Nephron progenitor cell (in vitro differentiated cells): Measurements from ENCODE around the gene ZNF814.
"Not testable (repeated sequence)": the region's sequence is repeated elsewhere in the genome, so short reads cannot be mapped to it uniquely, and the experiment has no call there.

Experiments
- DNase-seq: peaks from one replicate; pipeline ENCODE4 v3.0.0; 2021
- H3K27ac Mint-ChIP-seq: 2 replicates; pipeline ENCODE4 v1.8.0; 2021; ENCODE audit warnings: mild to moderate bottlenecking, moderate library complexity, mixed read lengths
- H3K27me3 Mint-ChIP-seq: 2 replicates; pipeline ENCODE4 v1.8.0; 2021; ENCODE audit warnings: mild to moderate bottlenecking, low read depth, mixed read lengths; ENCODE audit not compliant: poor library complexity
- H3K36me3 Mint-ChIP-seq: 2 replicates; pipeline ENCODE4 v1.8.0; 2021; ENCODE audit warnings: low read depth, mixed read lengths
- H3K4me1 Mint-ChIP-seq: 2 replicates; pipeline ENCODE4 v1.8.0; 2021; ENCODE audit warnings: mixed read lengths
- H3K4me3 Mint-ChIP-seq: 2 replicates; pipeline ENCODE4 v1.8.0; 2021; ENCODE audit warnings: mild to moderate bottlenecking, moderate library complexity, mixed read lengths
- H3K9me3 Mint-ChIP-seq: 2 replicates; pipeline ENCODE4 v1.8.0; 2021; ENCODE audit warnings: mild to moderate bottlenecking, moderate library complexity, mixed read lengths
- CTCF ChIP-seq: fragments of 200-600 bp; sonication (generic); IDR thresholded peaks from 2 replicates; pipeline ENCODE4 v1.5.0; 2021; ENCODE audit warnings: antibody characterized with exemption

ZNF814 gene

GRCh38 chr19:57914531-57914930, 25.7 kb upstream of the ZNF814 start:
- Mint-ChIP-seq H3K9me3 (peaks cover 55% of the 10 kb centered on the region), H3K27me3 (peaks cover 3% of the 10 kb centered on the region), H3K4me3 (peak overlapping the region; percentile 67), H3K36me3 (peaks cover 89% of the 10 kb centered on the region), H3K27ac (no peak overlapping the region), H3K4me1 (peaks cover 30% of the 10 kb centered on the region)
- DNase-seq: no peak
- TF ChIP-seq CTCF: no peak

GRCh38 chr19:57907394-57907793, 18.6 kb upstream of the ZNF814 start:
- Mint-ChIP-seq H3K36me3 (peaks cover 88% of the 10 kb centered on the region), H3K27ac (no peak overlapping the region), H3K27me3 (no peaks in the 10 kb centered on the region), H3K4me1 (no peaks in the 10 kb centered on the region), H3K4me3 (no peak overlapping the region), H3K9me3 (peaks cover 34% of the 10 kb centered on the region)
- no peak for DNase-seq
- no peak for TF ChIP-seq CTCF

GRCh38 chr19:57905258-57905657, 16.4 kb upstream of the ZNF814 start:
- DNase-seq: no peak
- no peaks in the 10 kb centered on the region for H3K4me1 Mint-ChIP-seq
- H3K27me3 Mint-ChIP-seq: no peaks in the 10 kb centered on the region
- no peak overlapping the region for H3K27ac Mint-ChIP-seq
- no peak for TF ChIP-seq CTCF
- H3K36me3 Mint-ChIP-seq: peaks cover 74% of the 10 kb centered on the region
- no peak overlapping the region for H3K4me3 Mint-ChIP-seq
- peaks cover 25% of the 10 kb centered on the region for H3K9me3 Mint-ChIP-seq

GRCh38 chr19:57903618-57904184, 14.9 kb upstream of the ZNF814 start:
- TF ChIP-seq CTCF: no peak
- H3K9me3 Mint-ChIP-seq: peaks cover 25% of the 10 kb centered on the region

GRCh38 chr19:57900311-57900710, 11.5 kb upstream of the ZNF814 start:
- peak overlapping the region; percentile 51 for H3K27ac Mint-ChIP-seq
- H3K27me3 Mint-ChIP-seq: no peaks in the 10 kb centered on the region
- peaks cover 13% of the 10 kb centered on the region for H3K9me3 Mint-ChIP-seq
- H3K4me1 Mint-ChIP-seq: no peaks in the 10 kb centered on the region
- H3K4me3 Mint-ChIP-seq: no peak overlapping the region
- DNase-seq: no peak
- TF ChIP-seq CTCF: no peak
- H3K36me3 Mint-ChIP-seq: peaks cover 32% of the 10 kb centered on the region

More at GRCh38 chr19:57903618-57904184, 14.9 kb upstream of the ZNF814 start:
- no peaks in the 10 kb centered on the region for H3K4me1 Mint-ChIP-seq
- H3K27ac Mint-ChIP-seq: peak overlapping the region; percentile 21
- H3K36me3 Mint-ChIP-seq: peaks cover 62% of the 10 kb centered on the region
- no peaks in the 10 kb centered on the region for H3K27me3 Mint-ChIP-seq
- DNase-seq: no peak
- no peak overlapping the region for H3K4me3 Mint-ChIP-seq

- DNase-seq, H3K27ac Mint-ChIP-seq, H3K27me3 Mint-ChIP-seq, H3K4me3 Mint-ChIP-seq: not testable (repeated sequence)
- peaks cover 20% of the 10 kb centered on the region for H3K4me1 Mint-ChIP-seq
- H3K9me3 Mint-ChIP-seq: peaks cover 56% of the 10 kb centered on the region
- H3K36me3 Mint-ChIP-seq: peaks cover 56% of the 10 kb centered on the region
Measured at GRCh38 chr19:57890706-57891105, 1.9 kb upstream of the ZNF814 start.
